Measurements from ENCODE around the gene GNG7. TPM values are rescaled to one million over a fixed set of nuclear protein-coding genes. Genes with fewer than 3 reads are reported as not detected.
"Not testable (repeated sequence)": the region's sequence is repeated elsewhere in the genome, so short reads cannot be mapped to it uniquely, and the experiment has no call there.

The GNG7 gene
- total RNA-seq, 3 donors from 2014 or later = 0.33 to 0.55 (median 0.48) TPM

DNA sequence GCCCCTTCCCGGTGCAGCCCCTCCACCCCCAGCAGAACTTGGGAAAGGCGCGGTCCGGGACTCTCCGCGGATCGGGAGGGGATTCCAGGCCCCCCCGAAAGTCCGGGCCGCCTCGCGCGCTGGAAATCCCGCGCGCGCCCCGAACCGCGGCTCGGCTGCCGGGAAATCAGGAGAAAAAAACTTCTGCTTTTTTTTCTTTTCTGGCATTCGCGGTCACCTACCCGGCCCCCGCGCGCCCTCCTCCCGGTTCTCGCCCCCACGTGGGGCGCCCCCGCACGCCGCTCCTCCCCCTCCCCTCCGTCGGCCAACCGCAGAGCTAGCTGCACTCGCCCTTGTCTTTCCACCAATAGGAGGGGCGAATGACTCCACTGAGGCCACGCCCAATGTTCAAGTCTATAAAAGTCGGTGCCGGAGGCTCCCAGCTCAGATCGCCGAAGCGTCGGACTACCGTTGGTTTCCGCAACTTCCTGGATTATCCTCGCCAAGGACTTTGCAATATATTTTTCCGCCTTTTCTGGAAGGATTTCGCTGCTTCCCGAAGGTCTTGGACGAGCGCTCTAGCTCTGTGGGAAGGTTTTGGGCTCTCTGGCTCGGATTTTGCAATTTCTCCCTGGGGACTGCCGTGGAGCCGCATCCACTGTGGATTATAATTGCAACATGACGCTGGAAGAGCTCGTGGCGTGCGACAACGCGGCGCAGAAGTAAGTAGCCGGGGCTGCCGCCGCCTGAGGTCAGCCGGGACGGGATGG is 226.6 kb downstream of the GNG7 start, which contains the start of gene GADD45B:
GADD45B (plus strand) TSS at position 426 of the 749 bp plus-strand sequence; CDS start at position 658, 232 bp downstream.
- peaks cover 16% of the 10 kb centered on the region for H3K36me3 Mint-ChIP-seq (ENCODE audit: insufficient read depth)

DNA sequence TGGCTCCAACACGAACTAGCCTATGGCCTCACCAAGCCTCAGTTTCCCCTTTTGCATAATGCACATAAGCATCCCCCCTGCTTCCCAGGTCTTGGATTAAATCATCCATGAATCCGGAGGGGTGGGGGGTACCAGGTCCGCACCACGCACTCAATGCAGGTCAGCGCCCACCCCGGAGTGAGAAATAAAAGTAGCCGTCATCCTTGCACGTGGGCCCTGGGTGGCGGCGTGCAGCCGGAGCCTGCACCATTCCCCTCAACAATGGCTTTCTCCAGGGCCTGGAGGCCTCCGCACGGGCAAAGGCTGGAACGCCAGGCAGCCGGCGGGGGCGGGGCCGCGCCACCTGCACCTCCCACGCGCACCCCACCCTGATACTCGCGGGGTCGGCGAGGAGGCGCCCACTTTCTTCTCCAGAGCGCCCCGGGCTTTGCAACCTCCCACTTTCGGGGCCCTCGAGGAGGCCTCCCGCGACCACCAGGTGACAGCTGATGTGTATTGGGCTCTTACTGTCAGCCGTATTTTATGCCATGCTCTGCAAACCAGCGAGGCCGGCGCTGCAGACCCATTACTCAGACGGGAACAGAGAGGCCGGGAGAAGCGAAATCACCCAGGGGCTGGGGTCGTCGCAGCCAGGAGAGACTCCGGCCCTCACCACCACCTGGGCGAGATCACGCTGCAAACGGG is 227.3 kb downstream of the GNG7 start:
- Mint-ChIP-seq H3K36me3 (ENCODE audit: insufficient read depth) (peaks cover 16% of the 10 kb centered on the region), H3K4me1 (ENCODE audit: low read depth) (peaks cover 17% of the 10 kb centered on the region), H3K9me3 (no peaks in the 10 kb centered on the region), H3K27me3 (ENCODE audit: low read depth) (no peaks in the 10 kb centered on the region), H3K4me3 (peak overlapping the region; percentile 96)
- peak; percentile 53 for DNase-seq
- peak; percentile 26 to 31 for ATAC-seq

More for the DNA sequence above, 226.6 kb downstream of the GNG7 start, which contains the start of gene GADD45B:
- peak; percentile 57 to 58 for ATAC-seq
- no peaks in the 10 kb centered on the region for H3K27me3 Mint-ChIP-seq (ENCODE audit: low read depth)
- peak; percentile 98 for DNase-seq
- H3K4me1 Mint-ChIP-seq (ENCODE audit: low read depth) = peaks cover 17% of the 10 kb centered on the region
- H3K4me3 Mint-ChIP-seq = peak within 1 kb of the TSS; percentile 96
- H3K9me3 Mint-ChIP-seq = no peaks in the 10 kb centered on the region

DNA sequence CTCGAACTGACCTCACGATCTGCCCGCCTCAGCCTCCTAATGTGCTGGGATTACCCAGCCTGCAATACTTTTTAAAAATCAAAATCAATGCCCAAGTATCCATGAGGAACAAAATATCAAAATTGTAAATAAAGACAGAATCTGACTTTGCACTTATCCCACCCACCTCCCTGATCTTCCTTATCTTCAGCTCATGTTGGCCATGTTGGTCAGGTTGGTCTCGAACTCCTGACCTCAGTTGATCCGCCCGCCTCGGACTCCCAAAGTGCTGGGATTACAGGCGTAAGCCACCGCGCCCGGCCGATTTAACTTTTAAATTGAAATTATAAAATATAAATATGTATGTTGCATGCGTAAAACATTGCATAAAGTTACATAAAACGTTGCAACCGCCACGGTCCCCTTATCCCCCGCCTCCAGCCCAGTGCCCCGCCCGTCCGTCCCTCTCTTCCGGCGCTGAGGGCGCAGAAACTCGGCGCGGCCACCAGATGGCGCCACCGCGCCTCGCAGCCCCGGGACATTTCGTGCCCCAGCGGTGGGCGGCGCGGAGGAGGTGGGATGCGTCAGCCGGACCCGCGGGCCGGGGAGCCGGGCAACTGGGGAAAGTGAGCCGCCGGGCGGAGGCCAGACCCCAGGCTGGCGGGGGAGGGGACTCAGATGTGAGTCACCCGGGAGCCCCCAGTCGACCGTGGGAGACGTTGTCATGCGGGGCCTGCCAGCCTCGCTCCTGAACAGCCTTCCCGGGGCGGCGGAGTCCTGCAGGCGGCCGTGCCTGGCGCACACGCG is 228.1 kb downstream of the GNG7 start:
- H3K9me3 Mint-ChIP-seq = no peaks in the 10 kb centered on the region
- peak overlapping the region; percentile 96 for H3K4me3 Mint-ChIP-seq
- no peaks in the 10 kb centered on the region for H3K27me3 Mint-ChIP-seq (ENCODE audit: low read depth)
- peaks cover 16% of the 10 kb centered on the region for H3K36me3 Mint-ChIP-seq (ENCODE audit: insufficient read depth)
- ATAC-seq (peak; percentile 49 to 55), DNase-seq (peak; percentile 93)
- peaks cover 21% of the 10 kb centered on the region for H3K4me1 Mint-ChIP-seq (ENCODE audit: low read depth)

DNA sequence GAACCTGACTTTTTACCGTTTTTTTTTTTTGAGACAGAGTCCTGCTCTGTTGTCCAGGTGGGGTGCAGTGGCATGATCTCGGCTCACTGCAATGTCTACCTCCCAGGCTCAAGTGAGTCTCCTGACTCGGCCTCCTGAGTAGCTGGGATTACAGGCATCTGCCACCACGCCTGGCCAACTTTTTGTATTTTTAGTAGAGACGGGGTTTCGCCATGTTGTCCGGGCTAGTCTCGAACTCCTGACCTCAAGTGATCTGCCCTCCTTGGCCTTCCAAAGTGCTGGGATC is 232.6 kb downstream of the GNG7 start:
- H3K9me3 Mint-ChIP-seq; DNase-seq; H3K4me3 Mint-ChIP-seq; H3K36me3 Mint-ChIP-seq (ENCODE audit: insufficient read depth); ATAC-seq; H3K4me1 Mint-ChIP-seq (ENCODE audit: low read depth); H3K27me3 Mint-ChIP-seq (ENCODE audit: low read depth): not testable (repeated sequence)

DNA sequence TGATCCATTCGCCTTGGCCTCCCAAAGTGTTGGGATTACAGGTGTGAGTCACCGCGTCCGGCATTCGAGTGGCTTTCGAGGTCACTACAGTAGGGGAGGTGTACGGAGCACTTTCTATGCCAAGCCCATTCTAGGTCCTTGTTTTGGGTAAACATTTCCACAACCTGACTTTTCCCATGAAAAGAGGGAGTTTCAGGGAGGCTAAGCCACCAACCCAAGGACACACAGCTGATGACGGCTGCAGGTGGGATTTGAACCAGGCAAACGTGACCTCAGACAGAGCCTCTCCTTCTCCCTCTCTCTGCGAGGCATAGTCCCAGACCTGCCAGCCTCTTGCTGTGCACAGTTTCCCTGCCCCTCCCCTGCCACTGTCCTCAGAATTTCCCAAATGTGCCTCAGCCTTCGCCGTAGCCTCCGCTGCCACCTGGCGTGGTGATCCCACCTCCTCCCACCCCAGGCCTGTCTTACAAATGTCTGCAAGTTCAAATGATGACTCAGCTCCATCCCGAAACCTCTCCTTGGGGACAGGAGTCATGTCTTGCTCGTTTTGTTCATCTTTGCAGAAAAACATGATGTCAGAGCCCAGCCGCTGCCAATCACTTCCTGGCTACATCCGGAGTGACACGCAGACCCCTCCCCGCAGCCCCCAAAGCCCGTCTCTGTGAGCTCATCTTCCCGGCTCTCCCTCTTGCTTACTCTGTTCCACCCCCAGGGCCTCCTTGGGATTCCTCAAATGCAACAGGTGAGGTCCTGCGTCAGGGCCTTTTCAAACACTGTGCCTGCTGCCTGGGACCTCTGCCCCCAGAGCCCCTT is 233.2 kb downstream of the GNG7 start:
- Mint-ChIP-seq H3K36me3 (ENCODE audit: insufficient read depth) (no peaks in the 10 kb centered on the region), H3K27me3 (ENCODE audit: low read depth) (no peaks in the 10 kb centered on the region), H3K4me1 (ENCODE audit: low read depth) (peaks cover 7% of the 10 kb centered on the region), H3K9me3 (no peaks in the 10 kb centered on the region), H3K4me3 (no peak overlapping the region)
- peak; percentile 83 to 87 for ATAC-seq
- DNase-seq = no peak

DNA sequence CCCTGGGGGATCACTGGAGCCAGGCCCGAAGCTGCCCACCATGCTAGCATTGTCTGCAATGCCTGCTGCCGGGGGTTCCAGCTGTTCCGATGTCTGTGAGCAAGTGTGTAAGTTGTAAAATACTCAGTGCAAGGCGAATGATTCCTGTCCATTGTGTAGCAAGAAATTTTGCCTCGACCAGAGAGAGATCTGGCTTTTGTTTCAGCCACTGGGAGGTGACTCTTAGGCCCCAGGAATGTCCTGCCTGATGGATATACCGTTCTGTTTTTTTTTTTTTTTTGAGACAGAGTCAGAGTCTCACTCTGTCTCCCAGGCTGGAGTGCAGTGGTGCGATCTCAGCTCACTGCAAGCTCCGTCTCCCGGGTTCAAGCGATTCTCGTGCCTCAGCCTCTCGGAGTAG is 233.9 kb downstream of the GNG7 start:
- ATAC-seq (no peak), DNase-seq (no peak)
- no peaks in the 10 kb centered on the region for H3K9me3 Mint-ChIP-seq
- H3K4me1 Mint-ChIP-seq (ENCODE audit: low read depth) = peaks cover 7% of the 10 kb centered on the region
- no peaks in the 10 kb centered on the region for H3K36me3 Mint-ChIP-seq (ENCODE audit: insufficient read depth)
- no peaks in the 10 kb centered on the region for H3K27me3 Mint-ChIP-seq (ENCODE audit: low read depth)
- no peak overlapping the region for H3K4me3 Mint-ChIP-seq

DNA sequence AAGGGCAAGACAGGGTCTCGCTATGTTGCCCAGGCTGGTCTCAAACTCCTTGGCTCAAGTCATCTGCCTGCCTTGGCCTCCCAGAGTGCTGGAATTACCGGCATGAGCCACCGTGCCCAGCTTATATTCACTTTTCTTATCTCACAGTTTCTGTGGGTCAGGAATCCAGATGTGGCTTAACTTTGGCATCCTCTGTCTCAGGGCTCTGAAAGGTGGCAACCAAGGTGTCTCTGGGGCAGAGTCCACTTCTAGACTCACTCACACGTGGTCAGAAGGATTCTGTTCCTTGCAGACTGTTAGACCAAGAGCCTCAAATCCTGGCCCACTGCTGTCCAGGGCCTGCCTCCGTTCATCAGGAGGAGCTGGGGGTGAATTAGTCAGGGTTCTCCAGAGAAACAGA is 238.1 kb downstream of the GNG7 start:
- Mint-ChIP-seq H3K4me1 (ENCODE audit: low read depth) (peaks cover 6% of the 10 kb centered on the region), H3K36me3 (ENCODE audit: insufficient read depth) (no peaks in the 10 kb centered on the region), H3K27me3 (ENCODE audit: low read depth) (no peaks in the 10 kb centered on the region), H3K9me3 (no peaks in the 10 kb centered on the region), H3K4me3 (no peak overlapping the region)
- ATAC-seq (no peak), DNase-seq (no peak)

DNA sequence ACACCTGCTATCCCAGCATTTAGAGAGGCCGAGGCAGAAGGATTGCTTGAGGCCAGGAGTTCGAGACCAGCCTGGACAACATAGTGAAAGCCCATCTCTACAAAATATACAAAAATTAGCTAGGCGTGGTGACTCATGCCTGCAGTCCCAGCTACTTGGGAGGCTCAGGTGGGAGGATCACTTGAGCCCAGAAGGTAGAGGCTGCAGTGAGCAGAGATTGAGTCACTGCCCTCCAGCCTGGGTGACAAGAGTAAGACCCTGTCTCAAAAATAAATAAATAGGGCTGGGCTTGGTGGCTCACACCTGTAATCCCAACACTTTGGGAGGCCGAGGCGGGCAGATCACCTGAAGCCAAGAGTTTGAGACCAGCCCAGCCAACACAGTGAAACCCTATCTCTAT is 238.8 kb downstream of the GNG7 start:
- H3K4me3 Mint-ChIP-seq = peak overlapping the region; percentile 35
- not testable (repeated sequence) for H3K9me3 Mint-ChIP-seq; DNase-seq; H3K27me3 Mint-ChIP-seq (ENCODE audit: low read depth); H3K36me3 Mint-ChIP-seq (ENCODE audit: insufficient read depth); ATAC-seq; H3K4me1 Mint-ChIP-seq (ENCODE audit: low read depth)

DNA sequence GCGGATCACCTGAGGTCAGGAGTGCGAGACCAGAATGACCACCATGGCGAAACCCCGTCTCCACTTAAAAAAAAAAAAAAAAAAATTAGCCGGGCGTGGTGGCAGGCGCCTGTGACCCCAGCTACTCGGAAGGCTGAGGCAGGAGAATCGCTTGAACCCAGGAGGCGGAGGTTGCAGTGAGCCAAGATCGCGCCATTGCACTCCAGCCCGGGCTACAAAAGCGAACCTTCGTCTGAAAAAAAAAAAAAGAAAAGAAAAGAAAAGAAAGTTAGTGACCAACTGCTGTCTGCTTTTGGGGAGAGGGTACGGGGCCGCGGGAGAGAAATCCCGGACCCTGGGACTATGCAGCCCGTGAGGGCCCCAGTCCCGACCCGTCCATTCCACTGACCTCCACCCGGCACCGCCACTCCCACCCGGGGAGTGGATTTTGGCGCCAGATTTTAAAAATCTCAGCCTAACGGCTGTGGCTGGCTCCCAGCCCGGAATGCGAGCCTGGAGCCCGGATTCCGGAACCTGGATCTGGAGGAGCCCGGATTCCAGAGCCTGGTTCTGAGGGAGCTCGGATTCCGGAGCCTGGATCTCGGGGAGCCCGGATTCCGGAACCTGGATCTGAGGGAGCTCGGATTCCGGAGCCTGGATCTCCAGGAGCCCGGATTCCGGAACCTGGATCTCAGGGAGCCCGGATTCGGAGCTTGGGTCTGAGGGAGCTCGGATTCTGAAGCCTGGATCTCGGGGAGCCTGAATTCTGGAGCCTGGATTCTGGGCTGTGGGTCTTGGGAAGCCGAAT is 239.7 kb downstream of the GNG7 start:
- Mint-ChIP-seq H3K27me3 (ENCODE audit: low read depth) (no peaks in the 10 kb centered on the region), H3K4me1 (ENCODE audit: low read depth) (peaks cover 5% of the 10 kb centered on the region), H3K4me3 (no peak overlapping the region), H3K9me3 (no peaks in the 10 kb centered on the region), H3K36me3 (ENCODE audit: insufficient read depth) (no peaks in the 10 kb centered on the region)
- DNase-seq (no peak), ATAC-seq (no peak)

DNA sequence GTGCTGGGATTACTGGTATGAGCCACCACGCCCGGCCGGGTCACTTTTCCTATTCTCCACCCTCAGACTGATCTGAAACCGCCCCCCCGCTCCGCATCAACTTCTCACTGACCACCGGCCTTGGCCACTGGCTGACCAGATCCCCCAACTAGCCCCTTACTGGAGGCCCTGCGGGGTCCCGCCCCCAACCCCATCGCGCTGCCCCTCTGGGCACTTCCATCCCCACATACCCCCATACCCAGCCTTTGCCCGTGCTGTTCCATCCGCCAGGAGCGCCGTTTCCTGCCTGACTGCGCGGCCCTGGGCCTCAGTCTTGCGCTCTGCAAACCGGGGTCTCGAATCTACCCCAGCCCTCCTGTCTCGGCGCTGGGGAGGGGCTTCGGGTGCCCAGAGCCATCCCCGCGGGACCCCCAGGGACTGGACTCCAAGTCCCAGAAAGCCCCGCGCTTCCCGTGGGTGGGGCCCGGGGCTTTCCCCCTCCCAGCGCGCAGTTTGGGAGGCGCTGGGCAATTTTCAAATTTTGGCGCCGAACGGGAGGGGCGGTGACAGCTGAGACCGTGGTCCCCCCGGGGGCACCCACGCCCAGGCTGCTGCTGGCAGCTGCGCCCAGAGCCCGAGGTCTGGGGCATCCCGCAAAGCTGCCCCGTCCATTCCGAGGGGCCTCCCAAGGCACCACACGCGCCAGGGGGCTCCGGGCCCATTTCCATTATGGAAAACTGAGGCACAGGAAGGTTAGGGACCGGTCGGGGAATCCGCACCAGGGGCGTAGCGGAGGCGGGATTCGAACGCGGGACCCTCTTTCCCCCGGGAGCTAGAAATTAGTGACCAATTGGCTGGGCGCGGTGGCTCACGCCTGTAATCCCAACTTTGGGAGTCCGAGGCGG is 240.5 kb downstream of the GNG7 start:
- no peaks in the 10 kb centered on the region for H3K27me3 Mint-ChIP-seq (ENCODE audit: low read depth)
- peaks cover 7% of the 10 kb centered on the region for H3K4me1 Mint-ChIP-seq (ENCODE audit: low read depth)
- peak; percentile 83 for ATAC-seq
- H3K4me3 Mint-ChIP-seq = peak overlapping the region; percentile 79
- no peaks in the 10 kb centered on the region for H3K9me3 Mint-ChIP-seq
- DNase-seq = peak; percentile 62
- no peaks in the 10 kb centered on the region for H3K36me3 Mint-ChIP-seq (ENCODE audit: insufficient read depth)

Data from activated T-cell treated with anti-CD3 and anti-CD28 coated beads, Interleukin-2, amount 50 U/mL, for 4 hours (primary cell).